Measurements from ENCODE around the gene CRB2.

CRB2 gene

DNA sequence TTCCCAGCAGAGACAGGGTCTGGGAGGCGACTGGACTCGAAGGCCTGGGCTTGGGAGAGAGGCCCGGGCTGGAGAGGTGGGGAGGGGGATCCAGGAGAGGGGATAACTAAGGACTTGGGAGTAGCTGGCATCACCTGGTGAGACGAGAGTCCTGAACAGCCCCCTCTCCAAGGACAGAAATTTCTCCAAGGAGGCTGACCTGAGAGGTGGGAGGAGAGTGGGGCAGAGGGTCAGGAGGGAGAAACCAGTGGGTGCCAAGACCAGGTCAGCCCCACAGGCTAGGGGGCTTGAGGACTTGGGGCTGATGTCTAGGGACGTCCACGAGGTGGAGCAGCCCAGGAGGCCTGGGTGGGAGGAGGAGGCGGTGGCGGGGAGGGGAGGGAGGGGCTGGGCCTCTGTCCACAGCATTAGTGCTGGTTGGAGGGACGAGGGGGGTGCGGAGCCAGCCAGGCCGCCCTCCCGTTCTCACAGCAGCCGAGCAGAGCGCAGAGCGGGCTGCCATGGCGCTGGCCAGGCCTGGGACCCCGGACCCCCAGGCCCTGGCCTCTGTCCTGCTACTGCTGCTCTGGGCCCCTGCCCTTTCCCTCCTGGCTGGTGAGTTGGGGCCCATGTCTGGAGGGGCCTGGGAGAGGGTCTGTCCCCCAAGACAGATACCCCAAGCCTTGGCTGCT lies at the start of gene CRB2:
Gene CRB2 (plus strand): TSS at position 437 of the 671 bp plus-strand sequence. CDS start 64 bp downstream, at position 501.
- DNase-seq (ENCODE audit: low read depth) = no peak

- DNase-seq (ENCODE audit: low read depth) = no peak
Measured at GRCh38 chr9:123309611-123310010, 46.4 kb upstream of the CRB2 start.

DNA sequence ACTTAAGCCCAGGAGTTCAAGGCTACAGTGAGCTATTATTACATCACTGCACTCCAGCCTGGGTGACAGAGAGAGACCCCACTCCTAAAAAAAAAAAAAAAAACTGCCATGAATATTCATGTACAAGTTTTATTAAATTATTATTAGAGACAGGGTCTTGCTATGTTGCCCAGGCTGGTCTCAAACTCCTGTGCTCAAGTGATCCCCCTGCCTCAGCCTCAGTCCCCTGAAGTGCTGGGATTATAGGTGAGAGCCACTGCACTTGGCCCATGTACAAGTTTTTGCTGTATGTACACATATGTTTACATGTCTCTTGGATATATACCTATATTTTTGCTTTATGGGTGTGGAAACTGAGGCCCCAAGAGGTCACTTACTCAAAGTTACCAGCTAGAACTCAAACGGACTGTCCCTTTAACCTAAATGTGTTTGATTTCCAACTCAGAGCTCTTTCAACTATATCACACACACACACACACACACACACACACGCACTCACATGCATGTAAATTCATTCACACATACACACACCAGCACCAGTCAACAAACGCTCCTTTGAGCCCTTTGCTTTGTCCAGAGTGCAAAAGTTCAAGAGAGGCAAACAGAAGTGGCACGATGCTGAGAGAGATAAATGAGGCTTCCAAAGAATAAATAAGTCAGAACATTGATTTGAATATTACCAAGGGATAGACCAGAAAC lies 45.3 kb upstream of the CRB2 start:
- no peak for DNase-seq (ENCODE audit: low read depth)

DNA sequence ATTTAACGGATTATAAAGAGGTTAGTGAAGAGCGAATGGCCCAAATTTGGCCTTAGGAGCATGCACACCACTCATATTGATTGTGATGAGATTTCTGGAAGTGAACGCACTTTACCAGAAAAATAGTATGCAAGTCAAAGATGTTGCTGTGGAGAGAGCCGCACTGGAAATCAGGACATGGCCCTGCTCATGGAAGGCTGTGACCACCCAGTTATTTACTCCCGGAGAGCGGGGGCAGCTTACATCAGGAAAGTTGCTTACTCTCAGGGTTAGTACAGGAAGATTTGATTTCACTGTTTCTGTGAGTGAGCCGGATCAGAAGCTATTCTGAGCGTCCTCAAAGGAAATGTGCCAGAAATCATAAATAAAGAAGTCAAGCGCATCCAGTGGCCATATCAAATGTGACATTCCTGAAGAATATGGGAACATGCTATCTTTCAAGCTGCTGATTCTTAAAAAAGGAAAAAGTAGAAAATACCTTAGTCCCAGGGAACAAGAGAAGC lies 44.7 kb upstream of the CRB2 start:
- DNase-seq (ENCODE audit: low read depth) = no peak

DNA sequence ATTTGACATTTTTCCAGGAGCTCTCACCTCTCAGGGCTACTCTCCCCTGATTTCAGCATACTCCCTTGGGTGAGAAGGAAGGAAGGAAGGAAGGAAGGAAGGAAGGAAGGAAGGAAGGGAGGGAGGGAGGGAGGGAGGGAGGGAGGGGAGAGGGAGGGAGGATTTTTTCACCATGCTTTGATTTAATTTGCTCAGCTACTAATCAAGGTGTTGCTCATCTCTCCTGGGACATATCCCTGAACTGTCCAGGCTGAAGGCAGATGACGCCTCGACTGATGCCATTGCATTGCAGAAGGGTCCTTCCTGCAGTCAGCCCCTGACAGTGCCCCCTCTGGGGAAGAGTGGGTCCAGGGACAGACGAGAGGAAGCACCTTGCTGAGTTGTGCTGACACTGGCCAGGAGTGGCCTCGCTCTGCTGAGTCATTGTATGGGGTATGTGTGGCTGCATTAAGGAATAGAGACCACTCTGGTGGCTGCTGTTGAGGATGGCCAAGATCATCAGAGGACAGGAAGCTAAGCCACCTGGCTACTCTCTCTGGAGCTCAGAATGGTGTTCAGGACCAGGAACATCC lies 43.6 kb upstream of the CRB2 start:
- no peak for DNase-seq (ENCODE audit: low read depth)

- no peak for DNase-seq (ENCODE audit: low read depth)
Measured at GRCh38 chr9:123314617-123315016, 41.4 kb upstream of the CRB2 start.

GRCh38 chr9:123315635-123316034 lies 40.4 kb upstream of the CRB2 start:
- no peak for DNase-seq (ENCODE audit: low read depth)

DNA sequence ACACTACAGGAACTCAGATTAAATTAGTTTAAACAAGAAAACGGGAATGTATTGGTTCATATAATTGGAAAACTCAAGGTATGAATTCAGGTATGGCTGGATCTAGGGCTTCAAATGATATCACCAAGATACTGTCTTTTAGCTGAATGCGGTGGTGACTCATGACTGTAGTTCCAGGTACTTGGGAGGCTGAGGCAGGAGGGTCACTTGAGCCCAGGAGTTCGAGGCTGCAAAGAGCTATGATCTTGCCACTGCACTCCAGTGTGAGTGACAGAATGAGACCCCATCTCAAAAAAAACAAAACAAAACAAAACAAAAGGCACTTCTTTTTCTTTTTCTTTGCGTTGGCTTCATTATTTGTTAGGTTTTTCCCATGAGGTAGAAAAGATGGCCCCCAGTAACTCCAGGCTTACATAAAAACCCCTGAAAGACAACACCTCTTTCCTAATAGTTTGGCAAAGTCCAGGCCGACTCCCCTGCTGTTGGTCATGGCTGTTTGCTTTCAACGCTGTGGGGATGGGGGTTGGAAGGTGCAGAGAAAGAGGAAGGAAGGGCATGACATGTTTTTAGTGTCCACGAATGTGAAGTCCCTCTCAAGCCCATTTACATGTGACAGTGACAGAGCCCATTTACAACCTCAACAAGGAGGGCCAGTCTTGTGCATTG lies 39.8 kb upstream of the CRB2 start:
- DNase-seq (ENCODE audit: low read depth) = no peak

- no peak for DNase-seq (ENCODE audit: low read depth)
Measured at GRCh38 chr9:123318202-123318601, 37.8 kb upstream of the CRB2 start.

DNA sequence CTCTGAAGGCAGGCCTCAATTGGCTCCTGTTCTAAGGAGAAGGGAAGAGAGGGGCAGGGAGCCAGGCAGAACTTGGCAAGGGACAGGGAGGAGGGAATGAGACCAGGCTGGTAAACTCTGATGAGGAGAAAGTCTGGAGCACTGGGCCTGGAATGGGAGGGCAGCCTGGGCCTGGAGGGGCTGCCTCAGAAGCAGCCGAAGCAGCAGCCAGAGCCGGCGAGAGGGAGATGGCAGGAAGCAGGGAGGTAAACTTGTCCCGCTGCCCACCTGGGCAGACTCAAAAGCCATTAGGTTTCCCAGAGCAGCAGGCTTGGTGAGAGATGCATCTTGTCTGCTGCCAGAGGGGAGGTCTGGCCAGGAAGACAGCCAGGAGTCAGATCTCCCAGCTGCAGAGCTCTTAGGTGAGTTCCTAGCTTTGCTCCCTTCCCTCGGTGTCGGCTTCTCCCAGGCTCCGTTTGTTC lies 37.0 kb upstream of the CRB2 start:
- DNase-seq (ENCODE audit: low read depth) = no peak

DNA sequence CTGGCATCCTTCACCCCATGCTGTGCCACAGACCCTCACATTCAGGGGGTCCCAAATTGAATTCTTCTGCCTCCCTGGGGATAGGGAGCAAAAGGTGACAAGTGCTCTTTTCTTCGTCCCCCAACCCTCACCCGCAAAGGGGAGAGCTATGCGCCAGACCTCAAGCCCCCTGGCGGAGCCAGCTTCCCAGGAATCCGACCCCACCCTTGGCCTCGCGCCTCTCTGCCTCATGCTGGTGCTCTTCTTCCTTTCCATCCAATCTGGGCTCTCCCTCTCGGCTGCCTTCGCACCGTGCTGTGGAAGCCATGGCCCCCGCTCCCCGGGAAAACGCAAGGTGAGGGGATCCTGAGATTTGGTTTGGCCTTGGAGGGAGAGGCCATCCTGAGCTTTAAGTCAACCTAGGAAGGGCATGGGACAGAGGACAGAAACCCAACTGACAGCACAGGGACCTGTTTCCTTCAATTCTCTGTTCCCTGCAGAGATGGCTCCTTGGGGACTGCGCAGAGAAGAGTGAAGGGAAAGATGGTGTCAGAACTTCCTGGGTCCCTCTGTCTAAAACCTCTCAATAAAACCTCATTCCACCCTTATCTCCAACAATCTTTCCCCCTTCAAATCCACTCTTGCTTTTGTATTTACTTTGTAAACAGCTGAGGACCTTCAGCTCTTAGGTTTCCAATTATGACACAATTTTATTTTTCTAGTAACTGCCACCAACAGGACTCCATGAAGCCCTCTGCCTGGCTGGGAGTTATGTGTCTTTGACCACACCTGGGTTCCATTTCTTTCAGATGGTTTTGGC lies 36.3 kb upstream of the CRB2 start:
- DNase-seq (ENCODE audit: low read depth) = no peak

DNA sequence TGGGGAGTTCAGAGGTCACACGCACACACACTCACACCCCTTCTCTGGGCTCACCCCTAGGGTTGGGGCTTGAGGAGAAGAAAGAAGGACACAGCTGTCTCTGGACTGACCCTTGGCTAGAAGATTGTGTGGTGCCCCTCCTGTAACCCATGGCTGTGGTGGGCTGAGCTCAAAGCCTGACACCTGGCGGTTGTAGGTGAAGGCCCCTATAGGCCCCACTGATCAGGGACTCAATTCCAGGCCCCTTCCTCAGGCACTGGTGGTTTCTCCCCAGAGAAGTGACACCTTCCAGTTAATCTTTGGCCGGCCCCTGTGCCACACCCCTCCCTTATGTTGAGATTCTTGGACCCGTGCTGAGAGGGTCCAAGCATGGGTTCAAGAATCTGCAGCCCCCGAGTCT lies 35.2 kb upstream of the CRB2 start:
- no peak for DNase-seq (ENCODE audit: low read depth)

DNA sequence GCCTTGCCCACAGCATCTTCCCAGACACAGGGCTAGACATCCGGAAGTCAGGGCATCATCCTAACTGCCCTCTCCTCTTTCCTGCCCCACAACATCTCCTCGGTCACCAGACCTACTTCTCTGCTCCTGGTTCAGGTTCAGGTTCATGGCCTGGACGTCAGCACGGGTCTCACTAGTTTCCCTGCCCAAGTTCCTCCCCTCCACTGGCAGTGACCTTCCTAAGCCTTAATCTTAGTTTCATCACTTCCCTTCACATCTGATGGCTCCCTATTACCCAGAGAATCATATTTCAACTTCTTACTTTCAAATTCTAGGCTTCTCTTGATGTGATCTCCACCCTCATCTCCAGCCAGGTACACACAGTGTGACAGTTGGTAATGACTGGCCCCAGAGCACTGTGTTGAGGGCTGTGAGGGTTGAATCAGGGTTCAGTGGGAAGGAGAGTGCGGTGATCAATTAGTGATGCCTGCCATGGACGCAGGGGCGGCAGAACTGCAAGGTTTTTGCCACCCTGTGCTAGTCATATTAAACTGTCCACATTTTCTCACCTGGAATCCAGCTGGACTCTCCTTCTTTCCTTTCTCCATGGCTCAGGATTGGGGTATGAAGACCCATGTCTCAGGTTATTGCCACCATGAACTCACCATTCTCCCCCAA lies 34.3 kb upstream of the CRB2 start:
- DNase-seq (ENCODE audit: low read depth) = no peak

- DNase-seq (ENCODE audit: low read depth) = no peak
Measured at GRCh38 chr9:123322273-123323195, 33.5 kb upstream of the CRB2 start.

GRCh38 chr9:123323196-123324013 lies 32.6 kb upstream of the CRB2 start:
- DNase-seq (ENCODE audit: low read depth) = no peak

DNA sequence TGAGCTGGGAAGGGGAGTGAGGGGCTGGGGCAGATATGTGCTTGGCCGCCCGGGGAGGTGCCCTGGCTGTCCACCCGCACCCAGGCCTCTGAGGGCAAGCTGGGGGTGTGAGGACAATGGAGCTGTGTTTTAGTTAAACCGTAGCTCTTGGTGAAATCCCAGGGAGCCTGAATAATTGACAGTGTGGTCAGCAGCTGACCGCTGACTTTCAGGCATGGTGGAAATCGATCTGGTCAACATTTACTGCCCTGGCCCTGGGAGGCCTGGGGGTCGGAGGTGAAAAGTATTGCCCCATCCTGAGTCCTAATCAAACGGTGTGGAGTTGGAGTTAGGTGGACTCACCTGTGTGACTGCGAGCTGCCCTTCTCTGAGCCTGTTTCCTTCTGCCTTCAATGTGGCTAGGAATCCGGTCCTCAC lies 31.2 kb upstream of the CRB2 start:
- no peak for DNase-seq (ENCODE audit: low read depth)

- DNase-seq (ENCODE audit: low read depth) = no peak
Measured at GRCh38 chr9:123326187-123326586, 29.8 kb upstream of the CRB2 start.

- DNase-seq (ENCODE audit: low read depth) = no peak
Measured at GRCh38 chr9:123326662-123327093, 29.3 kb upstream of the CRB2 start.

GRCh38 chr9:123327697-123328100 lies 28.3 kb upstream of the CRB2 start:
- DNase-seq (ENCODE audit: low read depth) = no peak

Data from stimulated activated CD8-positive, alpha-beta memory T cell treated with anti-CD3 and anti-CD28 coated beads, Interleukin-15, amount 100 ng/mL, for 24 hours (primary cell).